ENCODE results near the gene SLC7A6.

Gene SLC7A6

DNA sequence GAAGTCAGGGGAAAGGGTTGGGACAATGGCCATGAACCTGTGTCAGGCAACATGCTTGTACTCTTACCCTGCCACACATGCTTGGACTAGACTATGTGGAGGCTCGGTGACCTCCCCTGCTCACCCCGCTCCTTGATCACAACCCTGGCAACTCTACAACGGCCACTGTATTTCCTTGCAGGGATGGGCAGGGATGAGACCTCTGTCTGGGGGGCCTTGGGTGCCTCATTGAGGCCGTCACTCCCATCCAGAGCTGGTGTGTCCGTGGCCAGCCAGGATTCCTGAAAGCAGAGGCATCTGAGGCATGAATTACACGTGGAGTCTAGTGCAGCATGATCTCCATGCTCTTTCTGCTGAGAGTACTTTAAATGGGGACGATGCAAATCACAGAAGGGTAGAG, 18.2 kb upstream of the SLC7A6 start:
- DNase-seq (ENCODE audit: extremely low read depth, low read depth), result no peak
- H3K4me3 ChIP-seq (replicated peaks; ENCODE audit: low read depth, low read length), result peak overlapping the region; percentile 79
- TF ChIP-seq, protein P1, sequence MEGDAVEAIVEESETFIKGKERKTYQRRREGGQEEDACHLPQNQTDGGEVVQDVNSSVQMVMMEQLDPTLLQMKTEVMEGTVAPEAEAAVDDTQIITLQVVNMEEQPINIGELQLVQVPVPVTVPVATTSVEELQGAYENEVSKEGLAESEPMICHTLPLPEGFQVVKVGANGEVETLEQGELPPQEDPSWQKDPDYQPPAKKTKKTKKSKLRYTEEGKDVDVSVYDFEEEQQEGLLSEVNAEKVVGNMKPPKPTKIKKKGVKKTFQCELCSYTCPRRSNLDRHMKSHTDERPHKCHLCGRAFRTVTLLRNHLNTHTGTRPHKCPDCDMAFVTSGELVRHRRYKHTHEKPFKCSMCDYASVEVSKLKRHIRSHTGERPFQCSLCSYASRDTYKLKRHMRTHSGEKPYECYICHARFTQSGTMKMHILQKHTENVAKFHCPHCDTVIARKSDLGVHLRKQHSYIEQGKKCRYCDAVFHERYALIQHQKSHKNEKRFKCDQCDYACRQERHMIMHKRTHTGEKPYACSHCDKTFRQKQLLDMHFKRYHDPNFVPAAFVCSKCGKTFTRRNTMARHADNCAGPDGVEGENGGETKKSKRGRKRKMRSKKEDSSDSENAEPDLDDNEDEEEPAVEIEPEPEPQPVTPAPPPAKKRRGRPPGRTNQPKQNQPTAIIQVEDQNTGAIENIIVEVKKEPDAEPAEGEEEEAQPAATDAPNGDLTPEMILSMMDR (IDR thresholded peaks at IDR 0.05; ENCODE audit: low read depth, low read length, missing control alignments), result no peak

- TF ChIP-seq, protein P1 (IDR thresholded peaks at IDR 0.05; ENCODE audit: low read depth, low read length, missing control alignments), result no peak
- DNase-seq (ENCODE audit: extremely low read depth, low read depth), result no peak
- no peak overlapping the region for H3K4me3 ChIP-seq (replicated peaks; ENCODE audit: low read depth, low read length)
Measured at GRCh38 chr16:68246666-68247065, 17.7 kb upstream of the SLC7A6 start.

- no peak for DNase-seq (ENCODE audit: extremely low read depth, low read depth)
- TF ChIP-seq, protein P1 (IDR thresholded peaks at IDR 0.05; ENCODE audit: low read depth, low read length, missing control alignments), result no peak
- no peak overlapping the region for H3K4me3 ChIP-seq (replicated peaks; ENCODE audit: low read depth, low read length)
Measured at GRCh38 chr16:68247400-68247799, 16.9 kb upstream of the SLC7A6 start.

DNA sequence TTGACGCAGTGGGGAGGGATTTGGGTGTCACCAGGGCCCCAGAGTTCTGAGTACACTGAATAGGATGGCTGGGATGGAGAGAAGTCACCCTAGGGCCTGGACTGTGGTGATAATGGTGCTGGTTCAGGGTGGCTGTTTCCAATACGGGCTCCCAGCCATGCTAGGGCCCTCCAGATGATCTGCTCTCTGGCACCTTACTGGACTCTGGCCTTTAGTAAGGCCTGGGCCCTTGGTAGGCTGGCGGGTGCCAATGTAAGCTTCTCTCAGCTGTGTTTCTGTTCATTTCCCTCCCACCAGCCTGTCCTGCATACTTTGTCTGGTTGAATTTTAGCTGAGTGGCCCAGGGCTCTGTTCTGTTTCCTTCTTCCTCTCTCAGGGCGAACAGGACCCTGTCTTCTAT, 16.4 kb upstream of the SLC7A6 start:
- H3K4me3 ChIP-seq (replicated peaks; ENCODE audit: low read depth, low read length), result no peak overlapping the region
- TF ChIP-seq, protein P1 (IDR thresholded peaks at IDR 0.05; ENCODE audit: low read depth, low read length, missing control alignments), result no peak
- no peak for DNase-seq (ENCODE audit: extremely low read depth, low read depth)

GRCh38 chr16:68249371-68249770, 15.0 kb upstream of the SLC7A6 start:
- DNase-seq (ENCODE audit: extremely low read depth, low read depth), result no peak
- TF ChIP-seq, protein P1 (IDR thresholded peaks at IDR 0.05; ENCODE audit: low read depth, low read length, missing control alignments), result no peak
- H3K4me3 ChIP-seq (replicated peaks; ENCODE audit: low read depth, low read length), result no peak overlapping the region

- no peak overlapping the region for H3K4me3 ChIP-seq (replicated peaks; ENCODE audit: low read depth, low read length)
- TF ChIP-seq, protein P1 (IDR thresholded peaks at IDR 0.05; ENCODE audit: low read depth, low read length, missing control alignments), result no peak
- DNase-seq (ENCODE audit: extremely low read depth, low read depth), result no peak
Measured at GRCh38 chr16:68250951-68251350, 13.4 kb upstream of the SLC7A6 start.

- no peak overlapping the region for H3K4me3 ChIP-seq (replicated peaks; ENCODE audit: low read depth, low read length)
- TF ChIP-seq, protein P1 (IDR thresholded peaks at IDR 0.05; ENCODE audit: low read depth, low read length, missing control alignments), result no peak
- no peak for DNase-seq (ENCODE audit: extremely low read depth, low read depth)
Measured at GRCh38 chr16:68251832-68252231, 12.5 kb upstream of the SLC7A6 start.
